Hindlimb muscle (tissue), 1 donor: Measurements from ENCODE around the gene ADAP2. TPM values are rescaled to one million over a fixed set of nuclear protein-coding genes. Genes with fewer than 3 reads are reported as not detected.
"Not testable (repeated sequence)": the region's sequence is repeated elsewhere in the genome, so short reads cannot be mapped to it uniquely, and the experiment has no call there.

ENCODE experiments used
- DNase-seq: peaks from one replicate; pipeline ENCODE4 v3.0.0-alpha.2; 2013
- polyA plus RNA-seq: library from polyadenylated mRNA; unstranded; fragments of 120-200 nt; gene quantifications from one replicate; pipeline ENCODE4 v1.2.1, GENCODE V29; 2013; ENCODE audit not compliant: insufficient read length

ADAP2 gene
- polyA plus RNA-seq, 1 donor: 10.1 TPM

DNA sequence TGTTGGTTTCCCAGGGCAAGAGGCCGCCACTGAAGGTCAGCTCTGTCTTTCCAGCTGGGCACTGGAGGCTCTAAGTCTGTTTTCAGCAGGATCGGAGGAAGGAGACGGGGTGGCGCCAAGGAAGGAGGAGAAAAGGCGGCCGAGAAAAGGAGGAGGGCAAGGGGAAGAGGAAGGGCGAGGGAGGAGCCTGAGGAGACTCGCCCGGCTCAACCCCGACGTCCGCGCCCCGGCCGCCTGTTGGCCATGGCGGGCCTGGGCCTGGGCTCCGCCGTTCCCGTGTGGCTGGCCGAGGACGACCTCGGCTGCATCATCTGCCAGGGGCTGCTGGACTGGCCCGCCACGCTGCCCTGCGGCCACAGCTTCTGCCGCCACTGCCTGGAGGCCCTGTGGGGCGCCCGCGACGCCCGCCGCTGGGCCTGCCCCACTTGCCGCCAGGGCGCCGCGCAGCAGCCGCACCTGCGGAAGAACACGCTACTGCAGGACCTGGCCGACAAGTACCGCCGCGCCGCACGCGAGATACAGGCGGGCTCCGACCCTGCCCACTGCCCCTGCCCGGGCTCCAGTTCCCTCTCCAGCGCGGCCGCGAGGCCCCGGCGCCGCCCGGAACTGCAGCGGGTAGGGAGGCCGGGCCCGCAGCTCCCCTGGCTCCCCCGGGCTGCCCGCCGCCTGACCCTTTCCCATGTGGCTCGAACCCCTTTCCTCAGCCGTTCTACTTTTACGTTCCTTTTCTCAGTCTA is 49.3 kb downstream of the ADAP2 start, which contains the start of gene RNF135:
TSS of gene RNF135 (plus strand) at position 209 of the 737 bp plus-strand sequence. CDS start at position 244, 35 bp downstream.
- peak; percentile 90 for DNase-seq

DNA sequence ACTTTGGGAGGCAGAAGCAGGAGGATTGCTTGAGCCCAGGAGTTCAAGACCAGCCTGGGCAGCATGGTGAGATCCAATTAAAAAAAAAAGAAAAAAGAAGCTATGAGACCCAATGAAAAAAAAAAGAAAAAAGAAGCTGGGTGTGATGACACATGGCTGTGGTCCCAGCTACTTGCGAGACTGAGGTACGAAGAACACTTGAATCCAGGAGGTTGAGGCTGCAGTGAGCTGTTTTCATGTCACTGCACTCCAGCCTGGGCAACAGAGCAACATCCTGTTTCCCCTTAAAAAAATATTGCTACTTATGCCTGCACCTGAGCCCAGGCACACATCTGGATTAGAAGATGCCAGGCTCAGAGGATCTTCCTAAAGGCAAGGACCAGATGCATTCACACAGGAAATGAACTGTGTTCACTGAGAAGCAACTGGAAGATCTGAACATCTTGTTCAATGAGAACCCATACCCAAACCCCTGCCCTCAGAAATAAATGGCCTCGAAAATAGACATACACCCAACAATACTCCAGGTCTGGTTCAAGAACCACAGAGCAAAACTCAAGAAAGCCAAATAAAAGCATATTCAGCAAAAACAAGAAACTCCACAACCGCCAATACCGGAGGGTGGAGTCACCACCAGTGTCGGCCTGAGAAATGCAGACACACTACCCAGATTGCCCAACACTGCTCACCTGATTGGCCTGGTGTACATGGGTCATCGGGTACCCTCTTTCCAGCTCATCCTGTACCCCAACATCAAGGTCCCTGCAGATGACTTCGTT is 53.5 kb downstream of the ADAP2 start:
- no peak for DNase-seq

- not testable (repeated sequence) for DNase-seq
These were observed 58.2 kb downstream of the ADAP2 start for GRCh38 chr17:30979919-30980318.

DNA sequence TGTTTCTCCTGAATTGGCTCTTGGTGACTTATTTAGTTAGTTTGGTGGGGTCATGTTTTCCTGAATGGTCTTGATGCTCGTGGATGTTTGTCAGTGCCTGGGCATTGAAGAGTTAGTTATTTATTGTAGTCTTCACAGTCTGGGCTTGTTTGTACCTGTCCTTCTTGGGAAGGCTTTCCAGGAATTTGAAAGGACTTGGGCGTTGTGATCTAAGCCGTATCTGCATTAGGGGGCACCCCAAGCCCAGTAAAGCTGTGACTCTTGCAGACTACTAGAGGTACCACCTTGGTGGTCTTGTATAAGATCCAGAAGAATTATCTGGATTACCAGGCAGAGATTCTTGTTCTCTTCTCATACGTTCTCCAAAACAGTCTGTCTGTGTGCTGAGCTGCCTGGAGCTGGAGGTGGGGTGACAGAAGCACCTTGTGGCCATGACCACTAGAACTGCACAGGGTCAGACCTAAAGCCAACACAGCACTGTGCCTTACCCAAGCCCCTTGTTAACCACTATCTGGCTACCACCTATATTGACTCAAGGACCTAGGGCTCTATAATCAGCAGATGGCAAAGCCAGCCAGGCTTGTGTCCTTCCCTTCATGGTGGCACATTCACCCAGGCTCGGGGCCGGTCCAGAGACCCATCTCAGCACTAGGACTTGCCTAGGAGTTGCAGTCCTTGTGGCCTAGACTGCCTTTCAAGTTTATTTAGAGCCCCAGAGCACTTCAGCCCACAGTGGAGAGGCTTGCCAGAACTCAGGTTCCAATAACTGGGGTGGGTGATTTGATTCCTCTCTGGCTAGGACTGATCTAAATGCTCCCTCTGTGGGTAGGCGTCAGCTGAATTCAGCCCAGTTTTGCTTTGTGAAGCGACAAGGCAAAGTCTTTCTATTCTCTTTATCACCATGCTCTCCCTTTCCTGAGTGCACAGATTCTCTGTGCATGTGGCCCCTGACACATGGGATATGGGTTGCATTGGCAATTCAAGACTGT is 60.1 kb downstream of the ADAP2 start:
- DNase-seq: no peak

DNA sequence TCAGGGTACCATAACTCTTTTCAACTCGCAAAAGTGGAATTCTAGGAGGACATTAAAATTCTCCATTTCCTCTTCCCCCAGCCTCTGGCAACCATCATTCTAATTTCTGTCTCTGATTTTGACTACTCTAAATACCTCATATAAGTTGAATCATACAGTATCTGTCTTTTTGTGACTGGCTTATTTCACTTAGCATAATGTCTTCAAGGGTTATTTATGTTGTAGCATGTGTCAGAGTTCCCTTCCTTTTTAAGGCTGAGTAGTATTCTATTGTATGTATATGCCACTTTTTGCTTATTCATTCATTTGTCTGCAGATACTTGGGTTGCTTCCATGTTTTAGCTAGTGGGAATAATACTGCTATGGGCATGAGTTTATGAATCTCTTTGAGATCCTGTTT is 61.1 kb downstream of the ADAP2 start:
- no peak for DNase-seq

- DNase-seq: no peak
These were observed 68.7 kb downstream of the ADAP2 start for GRCh38 chr17:30990458-30990857.

DNA sequence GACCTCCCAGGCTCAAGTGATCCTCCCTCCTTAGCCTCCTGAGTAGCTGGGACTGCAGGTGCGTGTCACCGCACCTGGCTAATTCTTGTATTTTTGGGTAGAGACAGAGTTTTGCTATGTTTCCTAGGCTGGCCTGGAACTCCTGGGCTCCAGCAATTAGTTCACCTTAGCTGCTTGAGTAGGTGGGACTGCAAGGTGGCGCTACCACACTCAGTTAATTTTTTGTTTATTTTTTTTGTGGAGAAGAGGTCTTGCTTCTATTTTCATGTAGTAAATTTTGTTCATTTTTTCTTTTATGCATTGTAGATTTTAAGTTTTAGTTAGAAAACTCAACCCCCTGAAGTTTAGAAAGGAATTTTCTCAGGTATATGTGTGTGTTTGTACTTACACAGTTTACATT is 70.8 kb downstream of the ADAP2 start:
- DNase-seq: no peak

DNA sequence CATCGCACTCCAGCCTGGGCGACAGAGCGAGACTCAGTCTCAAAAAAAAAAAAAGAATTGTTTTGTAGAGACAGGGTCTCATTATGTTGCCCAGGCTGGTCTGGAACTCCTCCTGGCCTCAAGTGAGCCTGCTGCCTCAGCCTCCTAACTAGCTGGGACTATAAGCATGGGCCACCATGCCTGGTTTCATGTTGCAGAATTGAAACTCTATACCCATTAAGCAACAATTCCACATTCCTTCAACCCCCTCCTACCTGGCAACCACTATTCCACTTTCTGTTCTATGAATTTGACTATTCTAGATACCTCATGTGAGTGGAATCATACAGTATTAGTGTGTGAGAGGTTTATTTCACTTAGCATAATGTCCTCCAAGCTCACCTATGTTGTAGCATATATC is 73.6 kb downstream of the ADAP2 start:
- no peak for DNase-seq

- DNase-seq: no peak
These were observed 74.7 kb downstream of the ADAP2 start for GRCh38 chr17:30996486-30996885.

- no peak for DNase-seq
These were observed 75.5 kb downstream of the ADAP2 start for GRCh38 chr17:30997270-30997669.

DNA sequence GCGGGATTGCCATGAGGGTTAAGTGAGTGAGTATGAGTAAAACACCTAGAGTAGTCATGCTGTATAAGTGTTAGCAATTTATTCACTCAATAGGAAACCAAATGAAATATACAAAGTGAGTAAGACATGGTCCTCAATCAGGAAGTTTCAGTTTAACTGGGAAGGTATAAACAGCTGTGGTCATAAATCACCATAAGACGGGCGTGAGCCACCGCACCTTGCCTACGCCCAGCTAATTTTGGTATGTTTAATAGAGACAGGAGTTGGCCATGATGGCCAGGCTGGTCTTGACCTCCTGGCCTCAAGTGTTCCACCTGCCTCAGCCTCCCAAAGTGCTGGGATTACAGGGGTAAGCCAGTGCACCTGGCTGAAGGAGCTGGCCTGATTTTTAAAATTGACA is 76.1 kb downstream of the ADAP2 start:
- no peak for DNase-seq

- no peak for DNase-seq
These were observed 80.3 kb downstream of the ADAP2 start for GRCh38 chr17:31002047-31002446.

DNA sequence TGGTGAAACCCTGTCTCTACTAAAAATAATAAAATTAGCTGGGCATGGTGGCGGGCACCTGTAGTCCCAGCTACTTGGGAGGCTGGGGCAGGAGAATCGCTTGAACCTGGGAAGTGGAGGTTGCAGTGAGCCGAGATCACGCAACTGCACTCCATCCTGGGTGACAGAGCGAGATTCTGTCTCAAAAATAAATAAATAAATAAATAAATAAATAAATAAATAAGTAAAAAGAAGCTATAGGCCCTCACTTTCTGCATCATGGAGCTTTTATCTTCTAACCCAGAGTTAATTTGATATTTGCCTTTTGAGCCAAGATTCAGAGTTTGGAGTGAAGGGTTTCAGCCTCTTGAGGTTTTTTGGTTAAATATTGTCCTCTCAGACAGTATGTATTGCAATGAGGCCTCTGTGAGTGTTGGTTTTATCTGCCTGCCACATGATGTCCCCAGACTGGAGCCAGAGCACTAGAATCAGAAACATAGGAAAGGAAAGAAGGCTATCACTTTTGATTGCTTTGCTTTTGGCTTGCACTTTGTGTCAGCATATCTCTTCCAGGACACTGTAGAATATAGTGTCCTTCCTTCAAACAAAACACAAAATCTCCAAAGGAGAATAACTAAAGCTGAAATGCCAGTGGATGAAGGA is 81.6 kb downstream of the ADAP2 start:
- no peak for DNase-seq

DNA sequence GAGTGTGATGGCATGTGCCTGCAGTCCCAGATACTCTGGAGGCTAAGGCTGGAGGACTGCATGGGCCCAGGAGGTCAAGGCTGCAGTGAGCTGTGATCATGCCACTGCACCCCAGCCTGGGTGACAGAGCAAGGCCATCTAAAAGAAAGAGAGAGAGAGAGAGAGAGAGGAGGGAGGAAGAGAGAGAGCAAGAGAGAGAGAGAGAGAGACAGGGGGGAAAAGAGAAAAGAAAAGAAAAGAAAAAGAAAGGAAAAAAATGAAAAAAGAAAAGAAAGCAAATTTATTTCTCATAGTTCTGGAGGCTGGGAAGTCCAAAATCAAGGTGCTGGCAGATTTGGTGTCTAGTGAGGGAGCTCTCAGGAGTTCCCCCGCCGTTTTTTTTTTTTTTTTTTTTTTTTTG is 82.4 kb downstream of the ADAP2 start:
- no peak for DNase-seq

GRCh38 chr17:31007695-31008373 is 86.1 kb downstream of the ADAP2 start:
- no peak for DNase-seq

- peak; percentile 74 for DNase-seq
These were observed 86.8 kb downstream of the ADAP2 start for GRCh38 chr17:31008374-31009041.

Other genes with a start within 250 kb of the ADAP2 start
- 13.0 TPM for gene CRLF3, start 97.3 kb upstream of the ADAP2 start, polyA plus RNA-seq
- 2.7 TPM for gene ATAD5, start 90.0 kb upstream of the ADAP2 start, polyA plus RNA-seq
- 12.4 TPM for gene TEFM, start 15.7 kb upstream of the ADAP2 start, polyA plus RNA-seq
- gene RNF135, start 49.1 kb downstream of the ADAP2 start, polyA plus RNA-seq: 9.2 TPM
- 23.0 TPM for gene NF1, start 173.0 kb downstream of the ADAP2 start, polyA plus RNA-seq